GM23338 (cell line): ENCODE results near the gene NCKAP5. TPM values are rescaled to one million over a fixed set of nuclear protein-coding genes. Genes with fewer than 3 reads are reported as not detected.

Experiments
- ATAC-seq: fragments of 200-7000 bp; cut with Tn5 transposase; 3 replicates; pipeline ENCODE4 v1.9.1; 2020
- DNase-seq: peaks from one replicate; pipeline ENCODE4 v3.0.0-alpha.2; 2015; ENCODE audit warnings: low spot score
- H2AFZ ChIP-seq: fragments of 200-600 bp; sonication (generic); 2 replicates; pipeline ENCODE4 v1.8.0; 2016; ENCODE audit warnings: antibody characterized with exemption, mild to moderate bottlenecking, moderate library complexity
- H3F3A ChIP-seq: fragments of 200-600 bp; sonication (generic); replicated peaks from 2 replicates; pipeline ENCODE4 v1.8.0; 2017; ENCODE audit warnings: antibody characterized with exemption, mixed run types, low read depth
- H3K27ac ChIP-seq: fragments of 200-600 bp; sonication (generic); 2 replicates; pipeline ENCODE4 v1.6.1; 2016; ENCODE audit warnings: low read depth
- H3K27me3 ChIP-seq: fragments of 200-600 bp; sonication (generic); 2 replicates; pipeline ENCODE4 v1.8.0; 2016; ENCODE audit warnings: mild to moderate bottlenecking, mixed run types, moderate library complexity; ENCODE audit not compliant: insufficient read depth
- H3K36me3 ChIP-seq: fragments of 200-600 bp; sonication (generic); 2 replicates; pipeline ENCODE4 v1.8.0; 2016; ENCODE audit warnings: mild to moderate bottlenecking; ENCODE audit not compliant: insufficient read depth
- H3K4me1 ChIP-seq: fragments of 200-600 bp; sonication (generic); 2 replicates; pipeline ENCODE4 v1.8.0; 2016; ENCODE audit warnings: mild to moderate bottlenecking, moderate library complexity; ENCODE audit not compliant: insufficient read depth
- H3K4me2 ChIP-seq: fragments of 200-600 bp; sonication (generic); 2 replicates; pipeline ENCODE4 v1.7.1; 2017; ENCODE audit warnings: mixed run types
- H3K4me3 ChIP-seq: fragments of 200-600 bp; sonication (generic); 2 replicates; pipeline ENCODE4 v1.6.1; 2016; ENCODE audit warnings: mixed run types
- H3K79me2 ChIP-seq: fragments of 200-600 bp; sonication (generic); replicated peaks from 2 replicates; pipeline ENCODE4 v1.8.0; 2017; ENCODE audit warnings: mild to moderate bottlenecking; ENCODE audit not compliant: insufficient read depth
- H3K9me2 ChIP-seq: fragments of 200-600 bp; sonication (generic); 2 replicates; pipeline ENCODE4 v1.8.0; 2017; ENCODE audit not compliant: insufficient read depth
- H4K20me1 ChIP-seq: fragments of 200-600 bp; sonication (generic); replicated peaks from 2 replicates; pipeline ENCODE4 v1.8.0; 2017; ENCODE audit warnings: mild to moderate bottlenecking; ENCODE audit not compliant: insufficient read depth
- H3K27ac Mint-ChIP-seq: 2 replicates; pipeline ENCODE4 v1.8.0; 2020; ENCODE audit warnings: inconsistent platforms, mild to moderate bottlenecking, moderate library complexity, mixed read lengths
- H3K27me3 Mint-ChIP-seq: 3 replicates; pipeline ENCODE4 v1.8.0; 2022; ENCODE audit warnings: low read depth, mild to moderate bottlenecking, moderate library complexity, mixed read lengths, inconsistent platforms; ENCODE audit not compliant: insufficient read depth, poor library complexity
- H3K36me3 Mint-ChIP-seq: 3 replicates; pipeline ENCODE4 v1.8.0; 2021; ENCODE audit warnings: low read depth, mild to moderate bottlenecking, inconsistent platforms, moderate library complexity, mixed read lengths
- H3K4me1 Mint-ChIP-seq: 3 replicates; pipeline ENCODE4 v1.8.0; 2020; ENCODE audit warnings: mild to moderate bottlenecking, inconsistent platforms, mixed read lengths
- H3K4me3 Mint-ChIP-seq: 3 replicates; pipeline ENCODE4 v1.8.0; 2021; ENCODE audit warnings: moderate library complexity, mild to moderate bottlenecking, inconsistent platforms, mixed read lengths
- H3K9me3 Mint-ChIP-seq: 3 replicates; pipeline ENCODE4 v1.8.0; 2020; ENCODE audit warnings: moderate library complexity, mild to moderate bottlenecking, inconsistent platforms, mixed read lengths
- CREB1 ChIP-seq: fragments of 250-450 bp; sonication (Bioruptor Pico); IDR thresholded peaks from 2 replicates; pipeline ENCODE4 v1.5.0; 2020; ENCODE audit warnings: low read depth, mild to moderate bottlenecking, moderate library complexity
- CTCF ChIP-seq, 2 experiments: fragments of 200-600 bp in 1 of 2; sonication (generic) in 1 of 2; conservative IDR thresholded peaks; 2 replicates each; pipeline versions ENCODE4 v1.5.1 to v1.6.1; 2016 to 2017; ENCODE audit warnings: antibody characterized with exemption in 2 of 2, low read depth in 2 of 2, mild to moderate bottlenecking in 2 of 2, moderate library complexity in 1 of 2
- ETS1 ChIP-seq: IDR thresholded peaks from 2 replicates; pipeline ENCODE4 v1.6.1; 2016; ENCODE audit warnings: antibody characterized with exemption
- EZH2 ChIP-seq: fragments of 200-600 bp; sonication (generic); IDR thresholded peaks from one replicate; pipeline ENCODE4 v1.8.0; 2017; ENCODE audit warnings: antibody characterized with exemption, mild to moderate bottlenecking, low read depth; ENCODE audit not compliant: unreplicated experiment
- EZH2phosphoT487 ChIP-seq: fragments of 200-600 bp; sonication (generic); IDR thresholded peaks from one replicate; pipeline ENCODE4 v1.8.1; 2018; ENCODE audit warnings: antibody characterized with exemption; ENCODE audit not compliant: unreplicated experiment
- JUNB ChIP-seq: IDR thresholded peaks from one replicate; pipeline ENCODE4 v1.6.1; 2016; ENCODE audit warnings: antibody characterized with exemption; ENCODE audit not compliant: unreplicated experiment
- NANOG ChIP-seq: IDR thresholded peaks from 2 replicates; pipeline ENCODE4 v1.6.1; 2016; ENCODE audit warnings: antibody characterized with exemption, borderline replicate concordance
- POLR2AphosphoS5 ChIP-seq: IDR thresholded peaks from 2 replicates; pipeline ENCODE4 v1.6.1; 2016; ENCODE audit warnings: antibody characterized with exemption, low read depth
- REST ChIP-seq: IDR thresholded peaks from one replicate; pipeline ENCODE4 v1.6.1; 2018; ENCODE audit warnings: antibody characterized with exemption; ENCODE audit not compliant: unreplicated experiment
- STAT1 ChIP-seq: IDR thresholded peaks from one replicate; pipeline ENCODE4 v1.6.1; 2016; ENCODE audit warnings: antibody characterized with exemption; ENCODE audit not compliant: unreplicated experiment
- ZNF114 ChIP-seq: fragments of 250-450 bp; sonication (Bioruptor Pico); IDR thresholded peaks from 2 replicates; pipeline ENCODE4 v1.5.0; 2020; ENCODE audit warnings: mild to moderate bottlenecking, moderate library complexity
- ZNF331 ChIP-seq: fragments of 250-450 bp; sonication (Bioruptor Pico); IDR thresholded peaks from 2 replicates; pipeline ENCODE4 v1.5.0; 2020; ENCODE audit warnings: low read depth, mild to moderate bottlenecking, moderate library complexity
- polyA plus RNA-seq: library from polyadenylated mRNA; unstranded; fragments of >200 nt; fragmentation: Nextera tagmentation; extraction: Ambion mirVana; gene quantifications from 2 replicates; pipeline ENCODE4 v1.2.1, GENCODE V29; 2016
- total RNA-seq: library from RNA; depleted of rRNA; stranded (reverse); fragments of >200 nt; shearing (Covaris generic); gene quantifications from 2 replicates; pipeline ENCODE4 v1.2.3, GENCODE V29; 2014
- TF ChIP-seq, protein P1 (sequence below): fragments of 250-450 bp; sonication (Bioruptor Pico); IDR thresholded peaks from 2 replicates; pipeline ENCODE4 v1.5.0; 2020; ENCODE audit warnings: mild to moderate bottlenecking, moderate library complexity

The NCKAP5 gene
- total and polyA plus RNA-seq, 2 experiments from 2014 or later = 0.34 to 0.73 TPM

DNA sequence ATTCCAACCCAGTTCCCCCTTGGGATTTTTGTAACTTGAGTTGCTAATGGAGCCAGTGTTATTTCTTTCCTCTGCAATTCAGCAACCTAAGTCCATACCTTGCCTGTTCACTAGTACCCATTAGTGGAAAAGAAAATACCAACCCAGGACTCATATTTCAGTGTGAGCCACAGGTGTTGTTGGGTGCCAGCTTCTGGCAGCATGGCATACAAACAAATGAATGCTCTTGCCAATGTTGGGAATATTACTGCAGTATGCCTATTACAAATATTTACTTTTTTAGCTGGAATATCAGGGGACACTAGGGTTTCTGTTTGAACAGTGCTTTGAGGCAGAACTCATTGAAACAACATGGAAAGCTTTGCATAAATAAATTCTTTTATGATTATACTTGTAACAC lies 130.2 kb downstream of the NCKAP5 start:
- H3K27ac ChIP-seq = no peak overlapping the region
- H3K79me2 ChIP-seq = no peaks in the 10 kb centered on the region
- no peaks in the 10 kb centered on the region for H3K9me2 ChIP-seq
- H3K4me2 ChIP-seq = no peak overlapping the region
- H3K36me3 Mint-ChIP-seq = no peaks in the 10 kb centered on the region
- H3K4me3 Mint-ChIP-seq = no peak overlapping the region
- H3K27me3 ChIP-seq = no peaks in the 10 kb centered on the region
- no peaks in the 10 kb centered on the region for H4K20me1 ChIP-seq
- H3K27ac Mint-ChIP-seq = no peak overlapping the region
- H3K4me1 Mint-ChIP-seq = no peaks in the 10 kb centered on the region; the same call in 2 of the 3 replicates
- no peak overlapping the region for H2AFZ ChIP-seq
- no peaks in the 10 kb centered on the region for H3K4me1 ChIP-seq
- ATAC-seq (no peak), DNase-seq (no peak)
- H3K9me3 Mint-ChIP-seq = no peaks in the 10 kb centered on the region
- no peak overlapping the region for H3K4me3 ChIP-seq
- TF ChIP-seq, protein P1, sequence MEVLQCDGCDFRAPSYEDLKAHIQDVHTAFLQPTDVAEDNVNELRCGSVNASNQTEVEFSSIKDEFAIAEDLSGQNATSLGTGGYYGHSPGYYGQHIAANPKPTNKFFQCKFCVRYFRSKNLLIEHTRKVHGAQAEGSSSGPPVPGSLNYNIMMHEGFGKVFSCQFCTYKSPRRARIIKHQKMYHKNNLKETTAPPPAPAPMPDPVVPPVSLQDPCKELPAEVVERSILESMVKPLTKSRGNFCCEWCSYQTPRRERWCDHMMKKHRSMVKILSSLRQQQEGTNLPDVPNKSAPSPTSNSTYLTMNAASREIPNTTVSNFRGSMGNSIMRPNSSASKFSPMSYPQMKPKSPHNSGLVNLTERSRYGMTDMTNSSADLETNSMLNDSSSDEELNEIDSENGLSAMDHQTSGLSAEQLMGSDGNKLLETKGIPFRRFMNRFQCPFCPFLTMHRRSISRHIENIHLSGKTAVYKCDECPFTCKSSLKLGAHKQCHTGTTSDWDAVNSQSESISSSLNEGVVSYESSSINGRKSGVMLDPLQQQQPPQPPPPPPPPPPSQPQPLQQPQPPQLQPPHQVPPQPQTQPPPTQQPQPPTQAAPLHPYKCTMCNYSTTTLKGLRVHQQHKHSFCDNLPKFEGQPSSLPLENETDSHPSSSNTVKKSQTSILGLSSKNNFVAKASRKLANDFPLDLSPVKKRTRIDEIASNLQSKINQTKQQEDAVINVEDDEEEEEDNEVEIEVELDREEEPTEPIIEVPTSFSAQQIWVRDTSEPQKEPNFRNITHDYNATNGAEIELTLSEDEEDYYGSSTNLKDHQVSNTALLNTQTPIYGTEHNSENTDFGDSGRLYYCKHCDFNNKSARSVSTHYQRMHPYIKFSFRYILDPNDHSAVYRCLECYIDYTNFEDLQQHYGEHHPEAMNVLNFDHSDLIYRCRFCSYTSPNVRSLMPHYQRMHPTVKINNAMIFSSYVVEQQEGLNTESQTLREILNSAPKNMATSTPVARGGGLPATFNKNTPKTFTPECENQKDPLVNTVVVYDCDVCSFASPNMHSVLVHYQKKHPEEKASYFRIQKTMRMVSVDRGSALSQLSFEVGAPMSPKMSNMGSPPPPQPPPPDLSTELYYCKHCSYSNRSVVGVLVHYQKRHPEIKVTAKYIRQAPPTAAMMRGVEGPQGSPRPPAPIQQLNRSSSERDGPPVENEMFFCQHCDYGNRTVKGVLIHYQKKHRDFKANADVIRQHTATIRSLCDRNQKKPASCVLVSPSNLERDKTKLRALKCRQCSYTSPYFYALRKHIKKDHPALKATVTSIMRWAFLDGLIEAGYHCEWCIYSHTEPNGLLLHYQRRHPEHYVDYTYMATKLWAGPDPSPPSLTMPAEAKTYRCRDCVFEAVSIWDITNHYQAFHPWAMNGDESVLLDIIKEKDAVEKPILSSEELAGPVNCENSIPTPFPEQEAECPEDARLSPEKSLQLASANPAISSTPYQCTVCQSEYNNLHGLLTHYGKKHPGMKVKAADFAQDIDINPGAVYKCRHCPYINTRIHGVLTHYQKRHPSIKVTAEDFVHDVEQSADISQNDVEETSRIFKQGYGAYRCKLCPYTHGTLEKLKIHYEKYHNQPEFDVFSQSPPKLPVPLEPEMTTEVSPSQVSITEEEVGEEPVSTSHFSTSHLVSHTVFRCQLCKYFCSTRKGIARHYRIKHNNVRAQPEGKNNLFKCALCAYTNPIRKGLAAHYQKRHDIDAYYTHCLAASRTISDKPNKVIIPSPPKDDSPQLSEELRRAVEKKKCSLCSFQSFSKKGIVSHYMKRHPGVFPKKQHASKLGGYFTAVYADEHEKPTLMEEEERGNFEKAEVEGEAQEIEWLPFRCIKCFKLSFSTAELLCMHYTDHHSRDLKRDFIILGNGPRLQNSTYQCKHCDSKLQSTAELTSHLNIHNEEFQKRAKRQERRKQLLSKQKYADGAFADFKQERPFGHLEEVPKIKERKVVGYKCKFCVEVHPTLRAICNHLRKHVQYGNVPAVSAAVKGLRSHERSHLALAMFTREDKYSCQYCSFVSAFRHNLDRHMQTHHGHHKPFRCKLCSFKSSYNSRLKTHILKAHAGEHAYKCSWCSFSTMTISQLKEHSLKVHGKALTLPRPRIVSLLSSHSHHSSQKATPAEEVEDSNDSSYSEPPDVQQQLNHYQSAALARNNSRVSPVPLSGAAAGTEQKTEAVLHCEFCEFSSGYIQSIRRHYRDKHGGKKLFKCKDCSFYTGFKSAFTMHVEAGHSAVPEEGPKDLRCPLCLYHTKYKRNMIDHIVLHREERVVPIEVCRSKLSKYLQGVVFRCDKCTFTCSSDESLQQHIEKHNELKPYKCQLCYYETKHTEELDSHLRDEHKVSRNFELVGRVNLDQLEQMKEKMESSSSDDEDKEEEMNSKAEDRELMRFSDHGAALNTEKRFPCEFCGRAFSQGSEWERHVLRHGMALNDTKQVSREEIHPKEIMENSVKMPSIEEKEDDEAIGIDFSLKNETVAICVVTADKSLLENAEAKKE (CRISPR knock-in tag) = no peak
- TF ChIP-seq POLR2AphosphoS5 (no peak), ZNF114 (CRISPR knock-in tag) (no peak), EZH2 (no peak), ETS1 (no peak), CTCF (conservative IDR thresholded peaks at IDR 0.05; ENCODE audit: low read depth in 2 of 2) (no peak), NANOG (no peak), STAT1 (no peak), JUNB (no peak), ZNF331 (CRISPR knock-in tag) (no peak), CREB1 (CRISPR knock-in tag) (no peak), REST (no peak), EZH2phosphoT487 (no peak)
- no peaks in the 10 kb centered on the region for H3K27me3 Mint-ChIP-seq
- no peaks in the 10 kb centered on the region for H3K36me3 ChIP-seq
- H3F3A ChIP-seq = no peaks in the 10 kb centered on the region
